ENCODE results near the gene TRIM22.

- no peak for TF ChIP-seq HNRNPH1 (optimal IDR thresholded peaks at IDR 0.05; ENCODE audit: low read depth, low read length)
- TF ChIP-seq SRF (CRISPR knock-in tag; IDR thresholded peaks at IDR 0.05) = no peak
Observed at GRCh38 chr11:5753943-5754342, 64.4 kb downstream of the TRIM22 start, which contains the start of gene OR52N4.

Data from K562 (cell line).